ENCODE results near the gene FAR2. TPM values are rescaled to one million over a fixed set of nuclear protein-coding genes. Genes with fewer than 3 reads are reported as not detected.

The FAR2 gene
- total RNA-seq, 3 donors from 2014 or later, result 8.2 to 18.2 (median 9.8) TPM

GRCh38 chr12:29301114-29301513, 152.0 kb downstream of the FAR2 start:
- Histone ChIP-seq H3K27me3 (no peaks in the 10 kb centered on the region), H3K9me3 (no peaks in the 10 kb centered on the region), H3K36me3 (no peaks in the 10 kb centered on the region), H3K4me3 (no peak overlapping the region), H3K27ac (no peak overlapping the region), H3K4me1 (no peaks in the 10 kb centered on the region)
- intact Hi-C loops (cut with DNase I; ENCODE audit: low total_unique reads), result no loop called here
- TF ChIP-seq POLR2A (IDR thresholded peaks at IDR 0.05) (no peak), POLR2AphosphoS5 (IDR thresholded peaks at IDR 0.05) (no peak), CTCF (IDR thresholded peaks at IDR 0.05) (no peak)
- no peak for DNase-seq (ENCODE audit: low spot score in 2 of 2)

DNA sequence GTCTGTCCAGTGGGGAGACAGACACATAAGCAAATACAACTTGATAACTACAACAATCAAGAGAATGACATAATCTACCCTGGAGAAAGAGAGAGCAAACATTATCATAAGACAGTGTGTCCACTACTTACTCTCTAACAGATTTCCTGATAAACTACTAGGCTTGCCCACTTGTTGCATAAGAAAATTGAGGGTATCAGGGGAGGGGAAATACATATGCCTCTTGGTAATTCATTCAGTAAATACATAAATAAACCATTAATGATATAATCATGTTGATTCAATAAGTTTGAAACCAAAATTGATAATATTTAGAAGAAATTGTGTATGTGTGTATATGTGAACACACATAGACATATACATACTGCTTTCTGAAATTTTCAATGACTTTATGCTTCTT, 155.3 kb downstream of the FAR2 start:
- intact Hi-C loops (cut with DNase I; ENCODE audit: low total_unique reads), result no loop called here
- no peak for DNase-seq (ENCODE audit: low spot score in 2 of 2)
- no peaks in the 10 kb centered on the region for H3K4me1 ChIP-seq

DNA sequence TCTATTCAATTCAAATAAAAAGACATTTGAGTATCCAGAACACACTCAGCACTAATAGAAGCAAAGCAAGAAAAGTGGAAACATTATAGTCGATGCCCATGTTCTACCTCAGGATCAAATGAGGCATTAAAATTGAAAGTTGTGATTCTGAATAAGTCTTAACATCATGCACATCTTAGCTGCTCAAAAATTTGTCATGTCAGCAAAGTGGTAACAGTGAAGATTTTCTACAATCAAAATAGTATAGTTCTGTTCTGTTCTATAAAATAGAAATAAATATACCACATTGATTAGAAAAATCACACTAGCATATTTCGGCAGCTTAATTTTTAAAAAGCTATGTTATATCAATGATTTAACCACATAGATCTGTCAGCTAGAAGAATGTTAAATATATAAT, 157.2 kb downstream of the FAR2 start:
- no peak overlapping the region for H3K4me3 ChIP-seq
- TF ChIP-seq CTCF (IDR thresholded peaks at IDR 0.05), result no peak
- no peak for TF ChIP-seq POLR2A (IDR thresholded peaks at IDR 0.05)
- TF ChIP-seq POLR2AphosphoS5 (IDR thresholded peaks at IDR 0.05), result no peak
- intact Hi-C loops (cut with DNase I; ENCODE audit: low total_unique reads), result no loop called here
- no peaks in the 10 kb centered on the region for H3K4me1 ChIP-seq
- H3K27me3 ChIP-seq, result no peaks in the 10 kb centered on the region
- H3K27ac ChIP-seq, result no peak overlapping the region
- no peaks in the 10 kb centered on the region for H3K9me3 ChIP-seq
- DNase-seq (ENCODE audit: low spot score in 2 of 2), result no peak
- H3K36me3 ChIP-seq, result no peaks in the 10 kb centered on the region

More for the DNA sequence above, 155.3 kb downstream of the FAR2 start:
- no peaks in the 10 kb centered on the region for H3K9me3 ChIP-seq
- H3K36me3 ChIP-seq, result no peaks in the 10 kb centered on the region
- H3K27ac ChIP-seq, result no peak overlapping the region
- H3K27me3 ChIP-seq, result no peaks in the 10 kb centered on the region
- no peak for TF ChIP-seq POLR2AphosphoS5 (IDR thresholded peaks at IDR 0.05)
- TF ChIP-seq POLR2A (IDR thresholded peaks at IDR 0.05), result no peak
- TF ChIP-seq CTCF (IDR thresholded peaks at IDR 0.05), result no peak
- no peak overlapping the region for H3K4me3 ChIP-seq

DNA sequence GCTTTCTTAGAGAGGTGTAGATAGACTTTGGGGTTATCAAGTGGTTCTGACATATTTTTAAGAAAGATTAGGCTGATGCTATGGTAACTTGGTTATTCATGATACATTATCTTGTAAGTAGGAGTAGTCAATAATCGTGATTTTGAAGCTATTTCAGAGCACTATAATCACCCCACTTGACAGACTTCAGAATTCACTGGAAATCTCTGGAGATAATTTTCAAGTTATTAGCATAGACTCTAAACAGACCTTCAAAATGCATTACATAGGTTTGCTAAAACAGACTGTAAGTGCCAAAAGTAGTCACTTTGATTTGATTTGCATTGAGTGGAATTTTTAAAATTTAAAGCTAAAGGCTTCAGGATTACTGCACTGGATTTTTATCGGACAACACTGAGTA, 157.6 kb downstream of the FAR2 start:
- no peak for DNase-seq (ENCODE audit: low spot score in 2 of 2)
- intact Hi-C loops (cut with DNase I; ENCODE audit: low total_unique reads), result no loop called here
- H3K27ac ChIP-seq, result no peak overlapping the region
- no peaks in the 10 kb centered on the region for H3K36me3 ChIP-seq
- TF ChIP-seq POLR2A (IDR thresholded peaks at IDR 0.05), result no peak
- TF ChIP-seq POLR2AphosphoS5 (IDR thresholded peaks at IDR 0.05), result no peak
- no peak for TF ChIP-seq CTCF (IDR thresholded peaks at IDR 0.05)
- no peak overlapping the region for H3K4me3 ChIP-seq
- no peaks in the 10 kb centered on the region for H3K27me3 ChIP-seq
- no peaks in the 10 kb centered on the region for H3K9me3 ChIP-seq
- H3K4me1 ChIP-seq, result no peaks in the 10 kb centered on the region

DNA sequence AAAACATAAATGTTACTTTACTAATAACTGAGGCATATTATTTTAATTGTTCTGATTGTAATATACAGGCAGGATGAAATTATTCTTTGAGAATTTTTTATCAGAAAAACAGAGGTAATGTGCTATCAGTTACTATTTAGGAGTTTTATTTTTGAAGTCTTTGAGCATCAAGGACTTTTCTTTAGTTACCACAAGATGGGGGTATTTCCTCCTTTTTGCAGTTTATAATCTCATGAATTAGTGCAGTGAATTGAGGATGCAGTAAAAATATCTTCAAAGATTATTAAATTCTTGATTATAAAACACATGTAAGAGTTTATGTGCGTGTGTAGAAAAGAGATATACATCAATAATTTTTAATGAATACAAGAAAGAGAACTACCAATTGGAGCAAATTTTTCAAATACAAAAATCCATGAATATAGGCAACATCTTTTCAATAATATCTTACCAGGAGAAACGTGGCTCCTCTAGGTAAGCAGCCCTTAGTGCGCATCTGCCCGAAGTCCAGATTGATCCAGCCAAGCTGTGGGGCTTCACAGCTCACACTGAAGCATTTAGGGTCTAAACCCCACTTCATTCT, 160.3 kb downstream of the FAR2 start:
- no peak overlapping the region for H3K27ac ChIP-seq
- TF ChIP-seq CTCF (IDR thresholded peaks at IDR 0.05), result no peak
- no peak for TF ChIP-seq POLR2AphosphoS5 (IDR thresholded peaks at IDR 0.05)
- no peak for TF ChIP-seq POLR2A (IDR thresholded peaks at IDR 0.05)
- intact Hi-C loops (cut with DNase I; ENCODE audit: low total_unique reads), result no loop called here
- no peaks in the 10 kb centered on the region for H3K4me1 ChIP-seq
- H3K36me3 ChIP-seq, result no peaks in the 10 kb centered on the region
- no peaks in the 10 kb centered on the region for H3K9me3 ChIP-seq
- H3K27me3 ChIP-seq, result no peaks in the 10 kb centered on the region
- DNase-seq (ENCODE audit: low spot score in 2 of 2), result no peak
- no peak overlapping the region for H3K4me3 ChIP-seq
